ENCODE data around the gene AHNAK.
"Not testable (repeated sequence)": the region's sequence is repeated elsewhere in the genome, so short reads cannot be mapped to it uniquely, and the experiment has no call there.

The AHNAK gene

DNA sequence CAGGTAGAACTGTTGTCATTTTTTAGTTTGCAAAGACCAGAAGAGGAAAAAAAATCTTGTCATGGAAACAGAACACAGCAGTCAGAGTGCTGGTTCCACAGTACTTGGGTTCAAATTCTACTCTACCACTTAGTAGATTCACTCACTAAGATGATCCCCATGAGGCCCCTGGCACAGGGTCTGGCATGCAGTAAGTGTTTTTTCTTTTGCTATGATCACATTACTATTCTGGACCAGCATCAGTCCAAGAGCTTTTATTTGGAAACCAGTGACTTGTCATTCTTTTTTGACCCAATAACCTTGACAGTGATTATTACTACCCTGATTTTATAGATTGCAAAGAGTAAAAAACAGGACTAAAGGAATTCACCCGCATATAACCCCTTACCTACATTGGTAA lies 23.0 kb upstream of the AHNAK start:
- peaks cover 0 to 21% (median 8%) of the 10 kb centered on the region in 4 donors for H3K4me1 ChIP-seq
- H3K9me3 ChIP-seq, result no peaks in the 10 kb centered on the region
- no peaks in the 10 kb centered on the region for H3K27me3 ChIP-seq
- TF ChIP-seq, protein P1, sequence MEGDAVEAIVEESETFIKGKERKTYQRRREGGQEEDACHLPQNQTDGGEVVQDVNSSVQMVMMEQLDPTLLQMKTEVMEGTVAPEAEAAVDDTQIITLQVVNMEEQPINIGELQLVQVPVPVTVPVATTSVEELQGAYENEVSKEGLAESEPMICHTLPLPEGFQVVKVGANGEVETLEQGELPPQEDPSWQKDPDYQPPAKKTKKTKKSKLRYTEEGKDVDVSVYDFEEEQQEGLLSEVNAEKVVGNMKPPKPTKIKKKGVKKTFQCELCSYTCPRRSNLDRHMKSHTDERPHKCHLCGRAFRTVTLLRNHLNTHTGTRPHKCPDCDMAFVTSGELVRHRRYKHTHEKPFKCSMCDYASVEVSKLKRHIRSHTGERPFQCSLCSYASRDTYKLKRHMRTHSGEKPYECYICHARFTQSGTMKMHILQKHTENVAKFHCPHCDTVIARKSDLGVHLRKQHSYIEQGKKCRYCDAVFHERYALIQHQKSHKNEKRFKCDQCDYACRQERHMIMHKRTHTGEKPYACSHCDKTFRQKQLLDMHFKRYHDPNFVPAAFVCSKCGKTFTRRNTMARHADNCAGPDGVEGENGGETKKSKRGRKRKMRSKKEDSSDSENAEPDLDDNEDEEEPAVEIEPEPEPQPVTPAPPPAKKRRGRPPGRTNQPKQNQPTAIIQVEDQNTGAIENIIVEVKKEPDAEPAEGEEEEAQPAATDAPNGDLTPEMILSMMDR (IDR thresholded peaks at IDR 0.05), result no peak
- peak overlapping the region in 1 of 2 donors; percentile 10 for H3K27ac ChIP-seq
- DNase-seq, result no peak
- peaks cover 59 to 76% (median 65%) of the 10 kb centered on the region in 3 donors for H3K36me3 ChIP-seq
- intact Hi-C loops (cut with DNase I; ENCODE audit: low total_unique reads), result no loop called here
- H3K4me3 ChIP-seq, result no peak overlapping the region

- Histone ChIP-seq H3K4me1 (peaks cover 0 to 14% (median 6%) of the 10 kb centered on the region in 4 donors), H3K36me3 (peaks cover 59 to 99% (median 72%) of the 10 kb centered on the region in 3 donors), H3K27me3 (no peaks in the 10 kb centered on the region), H3K4me3 (no peak overlapping the region), H3K27ac (no peak overlapping the region), H3K9me3 (no peaks in the 10 kb centered on the region)
- TF ChIP-seq, protein P1 (IDR thresholded peaks at IDR 0.05), result no peak
- no peak for DNase-seq
- intact Hi-C loops (cut with DNase I; ENCODE audit: low total_unique reads), result no loop called here
Observed at GRCh38 chr11:62567018-62567633, 20.5 kb upstream of the AHNAK start.

DNA sequence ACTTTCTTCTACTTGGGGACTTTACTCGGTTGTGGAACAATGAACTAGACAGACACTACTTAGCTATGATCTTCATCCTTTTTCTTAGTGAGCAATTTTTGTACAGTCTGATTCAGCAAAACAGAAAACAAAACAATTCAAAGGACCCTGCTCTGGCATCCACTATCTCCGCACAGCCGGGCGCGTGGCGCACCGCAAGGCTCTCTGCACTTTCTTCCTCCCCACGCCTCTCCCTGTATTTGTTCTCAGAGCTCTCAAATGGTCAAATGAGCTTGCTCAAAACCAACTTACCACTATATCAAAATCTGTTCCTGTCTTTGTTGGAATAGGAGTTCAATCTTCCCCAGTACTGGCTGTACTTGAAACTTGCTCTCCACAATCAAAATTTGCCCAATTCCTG lies 19.6 kb upstream of the AHNAK start:
- Histone ChIP-seq H3K4me1 (peaks cover under 1 to 13% (median 4%) of the 10 kb centered on the region in 4 donors), H3K27me3 (no peaks in the 10 kb centered on the region), H3K9me3 (no peaks in the 10 kb centered on the region), H3K36me3 (peaks cover 51 to 95% (median 68%) of the 10 kb centered on the region in 3 donors), H3K4me3 (no peak overlapping the region), H3K27ac (no peak overlapping the region)
- intact Hi-C loops (cut with DNase I; ENCODE audit: low total_unique reads), result no loop called here
- TF ChIP-seq, protein P1 (IDR thresholded peaks at IDR 0.05), result no peak
- no peak for DNase-seq

- peaks cover 4 to 17% (median 13%) of the 10 kb centered on the region in 4 donors for H3K4me1 ChIP-seq
- H3K27ac ChIP-seq, result no peak overlapping the region
- H3K9me3 ChIP-seq, result no peaks in the 10 kb centered on the region
- DNase-seq, result no peak
- intact Hi-C loops (cut with DNase I; ENCODE audit: low total_unique reads), result no loop called here
- TF ChIP-seq, protein P1 (IDR thresholded peaks at IDR 0.05), result no peak
- H3K36me3 ChIP-seq, result peaks cover 41 to 88% (median 58%) of the 10 kb centered on the region in 3 donors
- no peaks in the 10 kb centered on the region for H3K27me3 ChIP-seq
- no peak overlapping the region for H3K4me3 ChIP-seq
Observed at GRCh38 chr11:62565100-62565802, 18.6 kb upstream of the AHNAK start.

GRCh38 chr11:62561677-62562230 lies 15.1 kb upstream of the AHNAK start:
- Histone ChIP-seq H3K27ac (peak overlapping the region; percentile 75 to 78), H3K4me1 (peaks cover 4 to 34% (median 21%) of the 10 kb centered on the region in 4 donors)

More at GRCh38 chr11:62561677-62562230, 15.1 kb upstream of the AHNAK start:
- peaks cover 33 to 81% (median 38%) of the 10 kb centered on the region in 3 donors for H3K36me3 ChIP-seq
- DNase-seq, H3K9me3 ChIP-seq, H3K27me3 ChIP-seq, H3K4me3 ChIP-seq: not testable (repeated sequence)
- intact Hi-C loops (cut with DNase I; ENCODE audit: low total_unique reads), result loop anchor here (5.0 kb wide), 1 partner anchor 139 kb away; no protein-coding TSS in a partner anchor
